HG03095 (cell line): ENCODE results near the gene C9orf152.
A peak's percentile ranks its signal among the peaks of the same experiment; 100 is the strongest.

Source experiments
- ATAC-seq: cut with Tn5 transposase; IDR thresholded peaks from one replicate; pipeline ENCODE4 v1.9.1; 2021; ENCODE audit warnings: moderate library complexity; ENCODE audit not compliant: unreplicated experiment

C9orf152 gene

DNA sequence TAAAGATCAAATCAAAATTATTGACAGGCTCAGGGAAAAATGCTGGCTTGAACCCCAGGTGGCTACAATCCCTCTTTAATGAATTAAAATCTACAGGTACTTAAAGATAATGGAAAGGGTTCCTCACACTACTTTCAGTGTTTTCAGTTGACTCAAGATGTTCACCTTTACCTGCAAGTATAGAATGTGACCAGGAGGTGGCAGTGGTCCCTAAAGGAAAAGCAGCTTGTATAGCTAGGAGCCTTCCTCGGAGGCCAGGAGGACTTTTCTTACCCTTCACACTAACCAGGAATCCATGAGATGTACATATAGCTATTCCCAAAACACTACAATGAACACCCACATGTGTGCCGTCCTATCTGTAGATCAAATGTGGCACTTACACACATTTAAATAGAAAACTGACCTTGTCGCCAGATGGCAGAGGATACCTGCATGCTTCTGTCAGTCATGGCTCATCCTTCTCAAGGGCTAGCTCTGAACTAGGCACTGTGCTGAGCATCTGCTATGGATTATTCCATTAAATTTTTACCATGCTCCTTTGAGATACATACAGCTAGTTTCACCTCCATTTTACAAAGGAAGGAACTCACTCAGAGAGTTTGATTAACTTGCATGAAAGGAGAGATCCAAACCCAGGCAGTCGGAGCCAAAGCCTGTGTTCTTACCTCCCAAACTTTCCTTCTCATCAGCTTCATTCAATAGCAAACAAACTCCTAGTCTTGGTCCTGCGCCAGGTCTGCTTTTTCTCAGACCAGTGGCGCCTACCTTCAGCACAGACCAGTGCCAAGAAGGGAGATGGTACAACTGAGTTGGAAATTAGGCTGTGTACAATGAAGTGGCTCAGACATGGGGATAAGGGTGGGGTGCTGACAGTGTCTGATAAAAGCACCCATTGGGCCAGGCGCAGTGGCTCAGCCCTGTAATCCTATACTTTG is 24.5 kb downstream of the C9orf152 start:
- peak; percentile 87 for ATAC-seq

DNA sequence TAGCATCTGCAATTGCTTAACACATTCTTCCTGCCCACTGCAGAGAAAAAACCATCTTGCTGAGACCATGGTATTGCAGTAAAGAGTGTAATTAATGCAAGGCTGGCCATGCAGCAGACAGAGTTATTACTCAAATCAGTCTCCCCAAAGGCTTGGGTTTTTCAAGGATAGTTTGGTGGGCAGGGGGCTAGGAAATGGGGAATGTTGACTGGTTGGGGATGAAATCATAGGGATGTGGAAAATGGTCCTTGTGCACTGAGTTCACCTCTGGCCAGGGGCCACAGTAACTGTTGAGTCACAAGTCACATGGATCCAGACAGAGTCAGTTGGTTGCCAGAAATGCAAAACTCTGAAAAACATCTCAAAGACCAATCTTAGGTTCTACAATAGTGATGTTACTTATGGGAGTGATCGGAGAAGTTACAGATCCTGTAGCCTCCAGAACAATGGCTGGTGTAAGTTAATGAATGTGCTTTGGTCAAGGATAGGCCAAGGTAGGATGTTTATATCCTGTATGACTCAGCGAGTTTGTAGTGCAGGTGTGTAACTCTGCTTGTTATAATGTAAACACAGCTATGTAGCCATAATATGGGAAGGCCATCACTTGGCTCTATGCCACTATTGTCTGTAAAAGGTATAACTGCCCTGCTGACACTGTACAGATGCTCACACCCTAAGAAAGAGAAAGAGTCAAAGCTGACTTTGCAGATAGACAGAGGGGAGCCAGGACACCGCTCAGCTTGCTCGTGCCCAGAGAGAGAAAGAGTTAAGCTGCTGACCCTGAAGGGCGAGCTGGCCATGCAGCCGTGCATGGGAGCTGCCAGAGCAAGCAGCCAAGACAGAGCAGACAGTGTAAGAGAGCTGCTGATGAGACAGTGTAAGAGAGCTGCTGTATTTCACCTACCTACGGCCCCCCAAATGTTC is 27.2 kb downstream of the C9orf152 start:
- no peak for ATAC-seq

DNA sequence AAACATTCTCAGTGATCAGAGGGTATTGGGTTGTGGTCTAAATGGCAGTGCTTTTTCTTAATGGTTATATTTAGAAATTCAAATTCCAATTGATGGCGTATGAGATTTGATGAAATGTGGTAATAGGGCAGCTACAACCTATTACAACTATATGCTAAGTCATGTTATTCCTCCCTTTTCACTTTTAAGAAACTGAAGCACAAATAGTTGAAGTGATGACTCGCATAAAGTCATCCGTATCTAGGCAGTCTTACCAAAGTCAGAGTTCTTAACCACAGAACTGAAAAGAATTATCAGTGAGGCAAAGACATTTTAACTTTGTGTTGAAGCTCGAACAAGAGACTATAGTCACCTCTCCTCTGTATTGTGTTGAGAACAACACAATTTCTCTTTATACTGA is 28.2 kb downstream of the C9orf152 start:
- no peak for ATAC-seq

DNA sequence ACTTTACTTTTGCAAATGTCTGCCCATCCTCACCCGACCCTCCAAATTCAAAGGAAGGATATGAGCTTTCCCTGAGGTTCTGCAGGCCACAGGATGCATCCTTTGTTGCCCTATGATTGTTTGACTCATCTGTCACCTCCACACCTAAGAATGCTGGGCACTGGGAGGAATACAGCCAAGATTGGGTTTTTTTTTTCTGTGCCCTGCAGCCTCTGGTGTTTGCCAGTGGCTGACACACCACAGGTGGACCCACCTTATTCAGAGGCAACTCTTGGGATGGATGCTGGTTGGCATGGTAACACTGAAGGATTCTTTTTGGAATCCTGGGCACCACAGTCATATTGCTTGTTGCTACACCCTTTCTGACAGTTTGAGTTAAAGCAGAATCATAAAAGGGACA is 29.7 kb downstream of the C9orf152 start:
- ATAC-seq: no peak

DNA sequence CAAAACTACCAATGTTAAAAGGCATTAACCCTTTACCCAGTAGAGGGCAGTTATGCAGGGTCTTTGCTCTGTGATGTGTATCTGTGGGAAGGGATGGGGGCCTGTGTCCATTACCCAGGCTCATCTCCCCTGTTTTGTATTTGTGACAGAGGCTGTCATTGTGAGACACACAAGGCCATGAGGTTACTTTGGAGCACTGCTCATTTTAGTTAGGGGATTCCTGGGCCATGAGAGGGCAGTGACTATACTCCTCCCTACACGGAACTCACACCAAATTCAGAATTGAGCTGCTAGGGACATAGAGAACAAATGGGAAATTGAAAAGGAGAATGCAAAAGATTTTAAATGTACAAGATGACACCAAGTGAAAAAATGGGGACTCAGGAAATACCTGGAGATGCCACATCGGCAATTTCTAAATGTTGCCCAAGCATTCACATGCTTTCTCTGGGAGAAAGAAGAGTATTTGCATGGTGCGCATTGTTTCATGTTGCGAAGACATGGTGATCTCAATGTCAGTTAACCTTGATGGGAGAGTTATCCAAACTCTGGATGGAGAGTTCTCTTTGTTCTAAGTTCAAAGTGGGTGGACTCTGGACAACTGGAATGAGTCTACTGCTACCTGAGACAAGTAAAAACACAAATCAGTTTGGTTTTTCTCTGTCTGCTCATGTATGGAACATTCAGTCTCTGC is 32.5 kb downstream of the C9orf152 start:
- no peak for ATAC-seq

DNA sequence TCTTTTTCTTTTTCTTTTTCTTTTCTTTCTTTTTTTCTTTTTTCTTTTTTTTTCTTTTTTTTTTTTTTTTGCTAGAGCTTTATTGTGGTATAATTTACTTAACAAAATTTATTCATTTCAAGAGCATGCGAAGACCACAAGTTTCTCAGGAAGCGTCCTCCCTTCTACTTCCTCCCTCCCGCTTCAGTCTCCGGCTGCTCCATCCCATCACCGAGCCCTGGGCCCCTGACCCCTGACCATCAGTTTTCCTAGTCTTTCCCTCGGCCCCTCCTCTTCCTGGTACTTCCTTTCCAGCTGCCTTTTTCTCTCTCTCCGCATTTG is 34.7 kb downstream of the C9orf152 start:
- ATAC-seq: no peak

DNA sequence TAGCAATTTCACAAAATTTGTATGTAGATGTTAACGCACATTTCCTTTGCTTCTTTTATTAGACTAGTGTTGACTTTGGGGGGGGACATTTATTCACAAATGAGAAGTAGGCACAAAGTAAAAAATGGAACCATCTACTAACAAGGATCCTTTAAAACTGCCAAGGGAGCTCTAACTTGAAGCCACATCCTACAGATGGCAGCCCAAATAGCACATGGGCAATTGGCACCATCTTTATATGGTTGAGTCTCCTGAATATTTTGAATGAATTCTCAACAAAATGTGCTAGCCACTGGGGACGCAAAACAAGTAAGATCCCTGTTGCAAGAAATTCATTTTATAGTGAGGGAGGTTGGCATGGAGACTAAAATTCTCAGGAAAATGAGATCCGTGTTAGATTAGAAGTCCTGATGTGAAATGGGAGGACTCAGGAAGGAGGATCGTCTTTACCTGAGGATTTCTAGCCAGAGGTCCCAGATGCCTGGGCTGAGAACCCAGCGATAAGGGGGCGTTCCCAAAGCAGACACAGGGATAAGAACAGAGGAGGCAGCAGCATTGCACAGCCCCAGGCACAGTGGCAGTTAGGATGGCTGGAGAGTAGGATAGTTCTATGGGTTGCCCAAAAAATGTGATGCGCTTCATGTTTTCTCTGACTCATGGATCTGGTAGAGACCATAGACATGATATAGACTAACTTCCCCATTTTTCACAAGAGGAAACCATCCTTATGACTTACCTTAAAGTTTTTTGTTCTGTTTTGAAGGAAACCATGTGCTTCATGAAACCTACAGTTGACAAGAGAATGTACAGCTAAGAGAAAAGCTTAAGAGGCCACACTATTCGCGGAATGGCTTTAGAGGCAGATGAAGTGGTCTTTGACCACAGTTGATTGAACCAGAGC is 37.4 kb downstream of the C9orf152 start:
- no peak for ATAC-seq

DNA sequence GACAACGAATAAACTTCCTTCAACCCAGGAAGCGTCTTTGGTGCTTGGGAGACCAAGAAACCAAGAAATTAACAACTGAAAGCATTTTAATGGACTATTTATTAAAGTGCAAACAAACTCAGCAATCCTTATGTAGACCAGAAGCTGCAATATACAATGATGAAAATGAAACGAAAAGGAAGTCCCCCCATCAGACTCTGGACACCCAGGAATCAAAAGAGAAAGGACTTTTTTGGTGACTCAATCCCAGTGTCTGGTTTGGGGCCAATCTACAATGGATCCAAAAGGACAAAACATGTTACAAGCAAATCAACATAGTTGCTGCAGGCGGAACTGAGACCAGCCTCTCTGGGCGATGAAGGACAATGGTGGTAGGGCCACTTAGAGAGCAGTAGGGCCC is 39.5 kb downstream of the C9orf152 start:
- no peak for ATAC-seq

DNA sequence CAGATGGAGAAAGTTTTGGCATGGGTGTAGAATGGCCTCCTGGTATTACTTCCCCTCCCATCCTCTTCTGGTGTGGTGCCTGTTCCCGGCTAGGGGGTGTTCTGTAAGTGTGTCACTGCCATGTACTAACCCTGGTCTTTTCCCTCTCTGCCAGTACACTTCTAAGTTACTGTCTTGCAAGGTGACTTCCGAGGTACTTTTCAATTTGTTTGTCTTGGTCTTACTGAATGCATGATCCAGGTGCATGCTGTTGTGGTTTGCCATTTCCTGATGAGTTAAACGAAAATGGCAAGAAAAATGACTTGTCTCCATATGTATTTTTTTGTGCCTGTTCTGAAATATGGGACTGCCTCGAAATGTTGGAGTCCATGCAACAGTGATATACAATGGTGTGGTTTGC is 46.0 kb downstream of the C9orf152 start:
- no peak for ATAC-seq

DNA sequence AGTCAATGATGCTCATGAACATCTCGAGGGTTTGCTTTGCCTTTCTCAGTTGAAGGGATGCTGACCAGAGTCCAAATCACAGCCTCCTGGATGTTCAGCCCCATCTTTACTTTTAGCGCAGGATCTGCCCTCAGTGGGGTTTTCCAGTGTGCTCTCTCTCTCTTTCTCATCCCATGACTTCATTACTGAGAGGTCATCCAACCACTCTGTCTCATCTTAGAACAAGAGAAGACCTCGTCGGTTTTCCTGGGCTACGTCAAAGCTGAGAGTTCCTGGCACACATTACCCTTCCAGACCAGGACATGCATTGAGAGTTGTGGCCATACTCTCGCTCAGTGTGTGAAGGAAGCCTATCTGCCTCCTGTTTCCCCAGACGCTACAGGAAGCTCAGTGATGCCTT is 47.3 kb downstream of the C9orf152 start:
- no peak for ATAC-seq

DNA sequence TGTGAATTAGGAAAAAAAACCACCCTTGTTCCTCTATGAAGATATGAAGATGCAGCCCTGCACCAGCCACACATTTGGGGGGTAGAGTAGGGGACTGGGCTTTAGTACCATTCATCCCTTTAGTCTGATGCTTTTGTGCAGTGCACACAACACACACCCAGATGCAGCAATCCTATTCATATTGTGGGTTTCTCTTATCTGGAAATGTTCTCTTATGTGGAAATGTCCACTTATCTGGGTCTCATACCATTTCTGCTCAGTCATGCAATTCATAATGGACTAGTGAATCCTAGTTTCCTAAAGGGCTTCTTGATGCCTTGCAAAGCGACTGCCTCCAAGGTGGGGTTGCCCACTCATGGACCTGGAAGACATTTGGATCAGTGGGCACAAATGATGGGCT is 47.8 kb downstream of the C9orf152 start:
- ATAC-seq: no peak

DNA sequence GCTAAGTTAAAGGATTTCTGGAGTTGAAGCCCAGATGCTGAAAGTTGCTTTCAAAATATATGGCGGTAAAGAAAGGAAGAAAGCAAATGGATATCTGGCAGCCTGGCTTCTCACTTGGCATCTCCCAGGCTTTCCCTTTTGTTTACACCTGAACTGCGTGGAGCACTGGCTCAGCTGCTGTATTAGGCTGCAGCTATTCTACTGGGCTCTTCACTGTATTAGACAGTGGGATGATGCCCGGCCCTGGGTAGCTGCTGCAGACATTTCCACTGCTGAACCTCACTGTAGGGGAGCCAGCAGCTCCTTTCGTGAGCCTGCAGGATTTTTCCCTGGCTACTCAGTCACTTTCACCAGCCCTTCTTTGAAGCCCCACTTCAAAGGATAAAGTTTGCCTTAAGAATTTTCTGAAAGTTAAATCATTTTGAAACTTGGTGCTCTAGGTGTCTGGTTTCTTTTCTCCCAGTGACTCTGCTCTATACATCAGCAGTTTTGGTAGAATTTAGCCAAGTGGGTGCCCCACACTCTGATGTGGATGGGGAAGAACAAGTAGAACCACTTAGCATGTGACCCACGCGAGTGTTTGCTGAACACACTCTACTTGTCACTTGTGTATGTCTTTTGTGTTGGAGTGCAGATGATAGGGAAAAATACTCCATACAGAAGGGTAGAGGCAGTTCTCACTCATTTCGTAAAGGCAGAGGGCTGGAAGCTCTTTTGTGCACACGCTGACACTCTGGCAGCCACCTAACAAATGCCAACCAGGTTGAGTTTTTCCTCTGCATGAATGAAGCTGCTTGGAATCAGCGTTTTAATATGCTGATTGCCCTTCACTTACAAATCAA is 49.9 kb downstream of the C9orf152 start:
- no peak for ATAC-seq

DNA sequence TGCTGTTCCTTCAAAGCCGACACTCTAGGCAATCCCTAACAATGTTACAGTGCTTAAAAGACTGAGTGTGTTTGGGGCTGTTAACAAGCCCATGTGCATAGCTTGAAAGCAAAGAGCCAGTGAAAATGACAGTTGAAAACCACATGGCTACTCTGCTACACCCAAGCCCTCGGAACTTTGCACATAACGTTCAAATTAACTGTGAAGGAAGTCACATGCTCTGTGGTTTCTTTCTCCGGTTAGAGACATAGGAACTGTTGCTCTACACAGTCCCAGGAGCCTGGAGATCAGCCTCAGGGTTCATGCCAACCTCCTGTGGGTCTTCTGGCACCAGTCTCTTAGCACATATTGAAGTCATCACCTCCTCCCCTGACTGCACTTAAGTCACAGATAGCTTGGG is 51.1 kb downstream of the C9orf152 start:
- peak; percentile 73 for ATAC-seq

DNA sequence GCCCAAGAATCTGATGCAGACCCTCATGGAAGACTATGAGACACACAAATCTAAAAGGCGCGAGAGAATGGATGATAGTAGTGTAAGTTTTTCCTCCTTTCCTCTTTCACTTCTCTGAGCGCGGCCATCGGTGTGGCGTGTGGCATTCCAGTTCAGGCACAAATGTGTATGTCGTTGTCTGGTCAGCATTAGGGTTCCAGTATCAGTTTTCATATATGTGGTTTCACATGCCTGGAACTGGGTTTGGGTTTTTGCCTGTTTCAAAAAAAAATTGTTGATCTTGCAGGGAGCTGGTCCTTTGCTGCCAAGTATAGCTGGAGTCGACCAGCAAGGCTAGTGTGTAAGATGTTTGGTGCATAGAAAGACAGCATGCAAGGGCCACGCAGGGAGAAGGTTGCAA is 51.5 kb downstream of the C9orf152 start:
- ATAC-seq: no peak

DNA sequence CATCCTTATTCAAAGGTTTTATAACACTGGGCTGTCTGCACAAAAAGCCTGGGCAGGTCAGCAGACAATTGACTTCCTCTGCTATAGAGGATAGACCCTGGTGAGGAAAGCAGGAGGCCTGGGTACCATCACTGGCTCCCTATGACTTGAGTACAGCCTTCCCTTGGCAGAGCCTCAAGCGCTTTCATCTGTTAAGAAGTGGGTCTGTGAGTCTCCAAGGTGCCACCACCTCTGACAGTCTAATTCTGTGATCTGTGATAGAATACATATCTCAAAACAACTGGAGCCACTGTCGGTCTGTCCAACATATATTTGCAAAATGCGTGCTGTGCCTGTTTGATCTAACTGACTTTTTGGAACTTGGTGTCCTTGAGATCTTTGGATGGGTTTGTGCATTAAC is 52.2 kb downstream of the C9orf152 start:
- ATAC-seq: no peak

DNA sequence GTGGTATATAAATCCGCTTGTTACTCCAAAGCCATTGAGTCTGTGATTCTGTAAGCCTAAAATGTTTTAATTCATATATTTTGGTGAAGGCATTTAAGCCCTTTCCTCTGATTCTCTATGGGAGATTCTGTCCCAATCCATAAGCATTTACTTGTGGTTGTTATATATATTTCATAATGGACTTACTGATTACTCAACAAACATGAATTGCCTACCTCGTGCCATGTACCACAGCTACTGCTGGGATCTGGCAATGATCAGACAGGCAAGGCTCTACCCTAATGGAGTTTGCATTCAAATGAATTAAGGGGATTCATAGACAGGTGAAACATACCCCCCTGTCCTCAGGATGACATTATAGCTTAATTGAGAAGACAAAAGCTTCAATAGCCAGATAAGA is 54.5 kb downstream of the C9orf152 start:
- no peak for ATAC-seq

DNA sequence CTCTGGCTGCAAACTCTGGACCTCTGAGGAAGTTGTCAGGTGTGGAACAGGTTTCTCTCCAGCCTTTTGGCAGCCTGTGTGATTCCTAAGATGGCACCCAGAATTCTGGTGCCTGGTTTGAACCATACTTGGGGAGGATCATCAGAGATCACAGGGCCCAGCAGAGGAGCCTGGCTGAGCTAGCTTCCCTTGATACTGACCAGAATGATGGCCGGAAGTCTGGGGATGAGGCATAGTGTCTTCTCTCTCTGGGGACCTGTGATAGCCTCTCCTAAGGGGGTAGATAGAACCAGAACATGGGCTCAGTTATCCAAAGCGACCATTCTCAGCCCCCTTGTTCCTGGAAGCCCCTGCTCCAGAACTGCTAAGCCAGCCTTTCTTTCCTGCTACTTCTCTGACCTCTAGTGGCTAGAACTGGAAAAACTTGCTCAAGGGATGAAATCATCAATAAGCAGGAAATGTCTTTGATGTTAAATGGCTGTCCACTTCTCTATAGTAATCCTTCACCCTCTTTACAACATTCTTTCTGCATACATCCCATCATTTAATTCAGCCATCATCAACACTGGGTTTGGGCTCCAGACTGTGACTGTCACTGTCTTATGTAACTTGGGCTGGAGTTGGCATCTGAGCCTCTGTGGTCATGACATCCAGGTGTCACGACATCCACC is 55.1 kb downstream of the C9orf152 start:
- ATAC-seq: no peak
